GM12878 (cell line): ENCODE data around the gene DAO. TPM values are rescaled to one million over a fixed set of nuclear protein-coding genes. Genes with fewer than 3 reads are reported as not detected.

Source experiments
- ATAC-seq: fragments of 200-7000 bp; cut with Tn5 transposase; 3 replicates; pipeline ENCODE4 v1.9.1; 2020; ENCODE audit warnings: mild to moderate bottlenecking, moderate library complexity
- BruUV-seq: library from RNA; stranded (reverse); fragments of 400-500 nt; replicated peaks from 2 replicates; lab custom pipeline; 2021; lab: Mats Ljungman, UMichigan
- CTCF ChIA-PET: fragments of 300-600 bp; sonication (Branson Sonifier 250); formaldehyde crosslinking; extraction: SDS; loops from one replicate; lab custom pipeline; 2021; ENCODE audit warnings: inconsistent platforms; lab: Yijun Ruan, JAX
- POLR2A ChIA-PET: fragments of 350-600 bp; formaldehyde crosslinking; extraction: SDS; loops from one replicate; lab custom pipeline; 2021; ENCODE audit warnings: inconsistent platforms; lab: Charles Lee
- RAD21 ChIA-PET: fragments of 300-600 bp; sonication (Branson Sonifier 250); formaldehyde crosslinking; loops from one replicate; lab custom pipeline; 2023; ENCODE audit warnings: antibody characterized with exemption; ENCODE audit not compliant: unreplicated experiment; lab: Charles Lee
- SMC1A ChIA-PET: fragments of 300-600 bp; sonication (Branson Sonifier 250); formaldehyde crosslinking; loops from one replicate; lab custom pipeline; 2023; ENCODE audit not compliant: unreplicated experiment, uncharacterized antibody; lab: Charles Lee
- DNase-seq: peaks from one replicate; pipeline ENCODE4 v3.0.0-alpha.2; 2011; ENCODE audit warnings: low read depth, low spot score
- FAIRE-seq: peaks from 3 replicates; lab custom pipeline; 2011; peaks lifted over from hg19 to GRCh38; lab: Jason Lieb, UNC
- H2AFZ ChIP-seq: 2 replicates; pipeline ENCODE4 v1.6.0; 2011; ENCODE audit warnings: low read depth, low read length, control low read depth; ENCODE audit not compliant: control insufficient read depth
- H3K27ac ChIP-seq: 2 replicates; pipeline ENCODE4 v1.5.1; 2011; ENCODE audit warnings: control low read depth; ENCODE audit not compliant: control insufficient read depth, insufficient read depth
- H3K27me3 ChIP-seq, 2 experiments: replicated peaks in 1 of 2; 2 replicates each; pipeline versions ENCODE4 v1.6.0 to v1.6.1; 2011; ENCODE audit warnings: low read length in 1 of 2; ENCODE audit not compliant: control insufficient read depth in 2 of 2, insufficient read depth in 2 of 2
- H3K36me3 ChIP-seq, 2 experiments: 2 replicates each; pipeline ENCODE4 v1.5.1; 2011; ENCODE audit warnings: low read length in 1 of 2; ENCODE audit not compliant: control insufficient read depth in 2 of 2, insufficient read depth in 2 of 2
- H3K4me1 ChIP-seq: 2 replicates; pipeline ENCODE4 v1.6.1; 2011; ENCODE audit warnings: mild to moderate bottlenecking, low read length, moderate library complexity, mixed read lengths; ENCODE audit not compliant: control insufficient read depth, insufficient read depth
- H3K4me2 ChIP-seq: 2 replicates; pipeline ENCODE4 v1.6.0; 2011; ENCODE audit warnings: control low read depth; ENCODE audit not compliant: control insufficient read depth, insufficient read depth
- H3K4me3 ChIP-seq: fragments of 200-600 bp; sonication (generic); 2 replicates; pipeline ENCODE4 v1.5.1; 2016
- H3K79me2 ChIP-seq: 2 replicates; pipeline ENCODE4 v1.6.0; 2011; ENCODE audit warnings: low read length; ENCODE audit not compliant: control insufficient read depth, insufficient read depth
- H3K9ac ChIP-seq: 2 replicates; pipeline ENCODE4 v1.8.0; 2011; ENCODE audit warnings: low read length, control low read depth, mixed read lengths; ENCODE audit not compliant: control insufficient read depth, insufficient read depth
- H3K9me3 ChIP-seq: replicated peaks from 3 replicates; pipeline ENCODE4 v1.5.1; 2011; ENCODE audit warnings: mild to moderate bottlenecking, low read length; ENCODE audit not compliant: control insufficient read depth, insufficient read depth
- H4K20me1 ChIP-seq: 2 replicates; pipeline ENCODE4 v1.6.0; 2011; ENCODE audit not compliant: control insufficient read depth, insufficient read depth
- HDAC6 ChIP-seq: fragments of 200-600 bp; sonication (generic); IDR thresholded peaks from one replicate; pipeline ENCODE4 v1.8.0; 2017; ENCODE audit warnings: antibody characterized with exemption; ENCODE audit not compliant: unreplicated experiment
- KLF5 ChIP-seq: fragments of 450-650 bp; IDR thresholded peaks from 2 replicates; pipeline ENCODE4 v1.6.1; 2014; ENCODE audit warnings: mild to moderate bottlenecking; ENCODE audit not compliant: partially characterized antibody
- LARP7 ChIP-seq: fragments of 450-650 bp; IDR thresholded peaks from 2 replicates; pipeline ENCODE4 v1.6.1; 2017; ENCODE audit warnings: mild to moderate bottlenecking
- NKRF ChIP-seq: fragments of 450-650 bp; conservative IDR thresholded peaks from 2 replicates; pipeline ENCODE4 v1.6.1; 2017; ENCODE audit warnings: mild to moderate bottlenecking, moderate library complexity
- PAX8 ChIP-seq: fragments of 450-650 bp; IDR thresholded peaks from 2 replicates; pipeline ENCODE4 v1.6.1; 2017; ENCODE audit warnings: mild to moderate bottlenecking, moderate library complexity
- RAD51 ChIP-seq: fragments of 450-650 bp; IDR thresholded peaks from 2 replicates; pipeline ENCODE4 v1.6.1; 2016; ENCODE audit warnings: moderate library complexity, mild to moderate bottlenecking, inconsistent platforms
- REST ChIP-seq: IDR thresholded peaks from 2 replicates; pipeline ENCODE4 v1.6.1; 2012; ENCODE audit warnings: mild to moderate bottlenecking, low read depth, low read length
- SKIL ChIP-seq: fragments of 450-650 bp; IDR thresholded peaks from 2 replicates; pipeline ENCODE4 v1.6.1; 2017; ENCODE audit warnings: mild to moderate bottlenecking, low read depth, inconsistent platforms; ENCODE audit not compliant: poor library complexity, severe bottlenecking
- STAT3 ChIP-seq: IDR thresholded peaks from 2 replicates; pipeline ENCODE4 v1.6.1; 2011; ENCODE audit warnings: low read depth, low read length, improper control_type of control experiment
- WGBS: methylation state at CpG from one replicate; pipeline ENCODE4 v1.1.6; 2016; ENCODE audit warnings: low lambda C conversion rate; ENCODE audit not compliant: insufficient replicate concordance, insufficient coverage; ENCODE audit errors: missing lambda C conversion rate; 5-methylcytosine and 5-hydroxymethylcytosine counted together
- in situ Hi-C: fragments of 300-500 bp; cut with MboI; formaldehyde crosslinking; loops from 9 replicates; pipeline ENCODE4 v1.14.3; 2018; ENCODE audit warnings: mixed read lengths
- intact Hi-C: fragments of 100-400 bp; cut with micrococcal nuclease; formaldehyde crosslinking; loops from one replicate; pipeline ENCODE4 v1.14.2; 2022; ENCODE audit not compliant: unreplicated experiment
- polyA plus RNA-seq, 11 experiments: library from polyadenylated mRNA; depleted of rRNA in 4 of 11; unstranded in 6 of 11; stranded (reverse) in 5 of 11; fragments of >200 nt; fragmentation: Nextera tagmentation in 4 of 11; fragmentation: Illumina TruSeq in 1 of 11; extraction: Ambion mirVana in 4 of 11; extraction: Trizol in 1 of 11; gene quantifications; 1 replicate in 1 of 11; 2 replicates in 10 of 11; pipeline versions ENCODE4 v1.2.1 to v1.2.3, GENCODE V29; 2011 to 2016; ENCODE audit warnings: inconsistent platforms in 2 of 11, missing spikeins in 2 of 11, low read depth in 1 of 11
- total RNA-seq, 4 experiments: library from RNA; depleted of rRNA in 3 of 4; stranded (reverse); fragments of >200 nt in 3 of 4; fragmentation: Illumina TruSeq in 1 of 4; extraction: Trizol in 1 of 4; gene quantifications; 2 replicates each; pipeline versions ENCODE4 v1.2.1 to v1.2.3, GENCODE V29; 2013 to 2021

The DAO gene
- total and polyA plus RNA-seq, 10 of the 15 experiments (the other 5 are each of a cell fraction or from before 2014, with no cell fraction given): 0.15 TPM; not detected in 9

- FAIRE-seq: no peak
- no peak for DNase-seq
- Histone ChIP-seq H3K4me2 (no peak overlapping the region), H3K27me3 (no peaks in the 10 kb centered on the region; a peak in 1 of 4 replicates), H3K36me3 (no peaks in the 10 kb centered on the region), H3K9me3 (peaks cover 5% of the 10 kb centered on the region; the same call in 2 of the 3 replicates), H2AFZ (no peak overlapping the region), H3K9ac (no peak overlapping the region), H3K79me2 (no peaks in the 10 kb centered on the region), H3K4me3 (no peak overlapping the region), H3K27ac (no peak overlapping the region), H4K20me1 (no peaks in the 10 kb centered on the region), H3K4me1 (no peaks in the 10 kb centered on the region)
- ChIA-PET POLR2A (no interaction called here), RAD21 (no interaction called here), CTCF (no interaction called here), SMC1A (no interaction called here)
- no TSS peak for BruUV-seq
- ATAC-seq: no peak
- intact Hi-C loops: no loop called here
- in situ Hi-C loops: no loop called here
- no peak for TF ChIP-seq REST
- TF ChIP-seq PAX8: no peak
- WGBS: 3% methylated on average over 2 of the region's 2 CpGs
These were observed 38.3 kb downstream of the DAO start for GRCh38 chr12:108918206-108918605.

- H3K9ac ChIP-seq: no peak overlapping the region
- WGBS: 56% methylated on average over 3 of the region's 3 CpGs
- no peak for DNase-seq
- ChIA-PET SMC1A (no interaction called here), RAD21 (no interaction called here), CTCF (no interaction called here), POLR2A (no interaction called here)
- H3K9me3 ChIP-seq: peaks cover 5% of the 10 kb centered on the region; the same call in 2 of the 3 replicates
- no peaks in the 10 kb centered on the region; a peak in 1 of 4 replicates for H3K27me3 ChIP-seq
- FAIRE-seq: no peak
- H3K4me1 ChIP-seq: no peaks in the 10 kb centered on the region
- H3K27ac ChIP-seq: no peak overlapping the region
- H3K4me2 ChIP-seq: no peak overlapping the region
- no peaks in the 10 kb centered on the region for H3K79me2 ChIP-seq
- no peak overlapping the region for H2AFZ ChIP-seq
- ATAC-seq: no peak
- BruUV-seq: no TSS peak
- intact Hi-C loops (no loop called here), in situ Hi-C loops (no loop called here)
- no peaks in the 10 kb centered on the region for H3K36me3 ChIP-seq
- no peaks in the 10 kb centered on the region for H4K20me1 ChIP-seq
- no peak overlapping the region for H3K4me3 ChIP-seq
- TF ChIP-seq KLF5: no peak
- TF ChIP-seq NKRF: no peak
- TF ChIP-seq STAT3: no peak
- TF ChIP-seq RAD51: no peak
- TF ChIP-seq LARP7: no peak
- no peak for TF ChIP-seq HDAC6
- TF ChIP-seq SKIL: no peak
These were observed 39.2 kb downstream of the DAO start for GRCh38 chr12:108918960-108919642.
